Embryonic facial prominence (tissue), 1 donor: ENCODE measurements around the gene TMEFF2.
"Not testable (repeated sequence)": the region's sequence is repeated elsewhere in the genome, so short reads cannot be mapped to it uniquely, and the experiment has no call there.

Experiments
- DNase-seq: peaks from one replicate; pipeline ENCODE4 v3.0.0-alpha.2; 2016; ENCODE audit errors: extremely low spot score

TMEFF2 gene

DNA sequence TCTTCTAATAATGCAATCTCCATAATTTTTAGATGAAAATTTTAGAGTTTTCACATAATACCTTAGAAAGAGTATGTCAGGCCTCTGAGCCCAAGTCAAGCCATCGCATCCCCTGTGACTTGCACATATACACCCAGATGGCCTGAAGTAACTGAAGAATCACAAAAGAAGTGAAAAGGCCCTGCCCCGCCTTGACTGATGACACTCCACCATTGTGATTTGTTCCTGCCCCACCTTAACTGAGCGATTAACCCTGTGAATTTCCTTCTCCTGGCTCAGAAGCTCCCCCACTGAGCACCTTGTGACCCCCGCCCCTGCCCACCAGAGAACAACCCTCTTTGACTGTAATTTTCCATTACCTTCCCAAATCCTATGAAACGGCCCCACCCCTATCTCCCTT, 64.4 kb downstream of the TMEFF2 start:
- DNase-seq: not testable (repeated sequence)

DNA sequence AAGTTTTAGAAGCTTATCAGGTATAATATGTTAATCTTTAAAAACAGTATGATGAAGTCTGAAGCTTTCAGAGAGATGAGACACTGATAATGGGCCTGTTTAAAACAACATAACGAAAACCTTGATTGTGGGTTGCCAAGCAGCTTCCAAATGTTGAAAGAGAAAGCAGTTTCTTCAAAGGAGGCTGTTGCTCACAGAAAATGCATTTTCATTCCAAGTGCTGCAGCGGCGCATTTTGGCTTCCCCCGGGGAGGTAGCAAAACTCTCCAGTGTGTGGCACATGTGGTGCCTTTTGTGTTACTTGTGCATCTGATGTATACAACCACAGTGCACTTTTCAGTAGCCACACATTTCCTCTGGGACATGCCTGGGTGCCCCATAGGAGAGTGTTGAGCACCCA, 66.1 kb downstream of the TMEFF2 start:
- DNase-seq: no peak

DNA sequence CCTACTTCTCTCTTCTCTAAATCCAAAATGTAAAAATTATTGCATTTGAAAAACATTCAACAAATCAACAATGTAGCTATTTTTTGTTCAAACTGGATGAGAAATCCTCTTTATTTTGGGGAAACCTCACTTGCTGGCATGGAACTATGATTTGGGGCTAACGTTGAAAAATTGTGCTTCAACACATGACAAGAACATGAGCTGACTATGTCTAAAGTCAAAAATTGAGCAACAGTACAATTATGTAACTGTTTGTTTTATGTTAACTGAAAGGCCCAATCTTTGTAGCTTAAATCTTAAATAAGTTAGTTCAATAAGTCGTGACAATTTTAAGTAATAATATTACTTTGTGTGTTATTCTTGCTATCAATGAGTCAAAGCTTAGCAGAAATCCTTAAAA, 67.3 kb downstream of the TMEFF2 start:
- DNase-seq: no peak

DNA sequence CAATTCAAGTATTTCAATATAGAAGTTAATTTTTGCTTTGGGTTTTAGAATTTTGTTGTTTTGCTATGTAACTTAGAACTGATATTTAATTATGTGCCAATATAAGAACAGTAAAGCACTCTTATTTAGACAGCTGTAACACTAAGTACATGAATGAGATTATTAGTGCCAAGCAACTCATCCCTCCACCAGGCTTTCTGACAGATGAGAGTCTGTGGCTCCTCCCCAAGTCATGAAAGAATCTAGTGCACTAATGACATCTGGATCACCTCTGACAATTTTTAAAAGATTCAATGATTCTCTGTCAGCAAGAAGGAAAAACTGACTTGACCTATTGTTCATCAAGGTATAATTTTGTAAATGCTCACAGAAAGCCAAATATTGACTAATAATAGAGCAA, 67.8 kb downstream of the TMEFF2 start:
- DNase-seq: no peak

DNA sequence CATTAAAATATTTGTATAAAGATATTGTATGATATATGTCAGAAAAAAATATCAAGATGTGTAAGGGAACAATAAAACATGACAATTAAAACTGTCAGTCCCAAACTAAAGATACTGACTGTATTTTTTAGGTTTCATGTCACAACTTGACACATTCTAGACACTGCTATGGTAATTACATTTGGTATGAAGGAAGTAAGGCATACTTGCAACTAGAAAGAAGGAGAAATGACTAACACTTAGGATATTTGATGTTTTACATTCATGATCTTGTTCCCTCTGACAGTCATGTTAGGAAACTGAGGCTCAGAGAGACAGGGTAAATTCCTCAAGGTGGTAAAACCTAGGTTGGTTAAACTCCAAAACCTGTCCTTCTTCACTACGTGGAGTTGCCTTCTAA, 68.3 kb downstream of the TMEFF2 start:
- DNase-seq: no peak

DNA sequence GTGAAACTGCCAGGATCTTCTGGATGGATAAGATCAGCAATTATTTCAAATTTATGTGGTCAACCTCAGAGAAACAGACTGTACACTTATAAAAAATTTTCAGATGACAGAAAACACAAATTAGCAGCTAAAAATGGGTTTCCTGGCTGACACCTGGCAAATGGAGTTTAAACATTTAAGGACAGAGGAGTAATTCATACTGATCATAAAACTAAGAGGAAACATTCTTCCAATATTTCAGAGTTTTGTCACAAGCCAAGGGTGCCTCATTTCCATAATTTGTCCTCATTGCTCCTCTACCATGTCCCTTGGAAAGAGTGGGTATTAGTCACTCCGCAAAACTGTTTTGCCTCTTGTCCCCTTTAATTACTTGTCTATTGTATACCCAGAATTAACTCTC, 70.2 kb downstream of the TMEFF2 start:
- no peak for DNase-seq

DNA sequence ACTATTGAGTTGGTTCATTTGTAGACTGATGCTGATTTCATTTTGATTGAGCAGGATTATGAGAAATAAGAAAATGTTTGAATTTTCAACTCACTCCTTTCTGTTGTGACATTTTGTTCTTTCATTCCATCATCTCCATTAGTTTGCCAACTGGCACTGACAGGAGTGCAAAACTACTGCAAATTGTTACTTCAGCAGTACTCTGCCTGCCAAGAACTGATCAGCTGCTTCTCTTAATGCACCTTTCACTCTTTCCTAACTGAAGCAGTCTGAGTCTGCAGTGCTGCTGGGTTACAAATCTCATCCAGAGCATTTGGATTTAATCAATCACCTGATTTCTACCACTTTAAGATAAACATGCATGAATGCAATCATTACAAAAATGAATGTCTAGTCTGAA, 70.9 kb downstream of the TMEFF2 start:
- DNase-seq: no peak

DNA sequence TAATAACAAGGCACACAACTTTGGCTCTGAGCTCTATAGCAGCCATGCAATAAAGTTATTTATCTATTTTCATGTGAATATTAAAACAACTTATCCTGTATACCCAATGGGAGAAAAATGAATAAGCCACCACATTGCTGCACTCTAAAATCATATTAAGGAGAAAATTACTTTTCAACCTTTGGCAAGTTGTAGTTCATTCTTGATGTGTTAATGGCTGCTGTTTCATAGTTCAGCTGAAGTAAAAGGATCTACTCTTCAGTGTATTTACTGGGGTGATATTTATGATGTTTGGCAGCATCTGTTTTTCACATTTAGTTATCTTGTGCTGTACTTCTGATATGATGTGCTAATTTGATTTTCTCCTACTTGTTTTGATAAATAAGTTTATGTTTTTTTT, 71.8 kb downstream of the TMEFF2 start:
- no peak for DNase-seq

DNA sequence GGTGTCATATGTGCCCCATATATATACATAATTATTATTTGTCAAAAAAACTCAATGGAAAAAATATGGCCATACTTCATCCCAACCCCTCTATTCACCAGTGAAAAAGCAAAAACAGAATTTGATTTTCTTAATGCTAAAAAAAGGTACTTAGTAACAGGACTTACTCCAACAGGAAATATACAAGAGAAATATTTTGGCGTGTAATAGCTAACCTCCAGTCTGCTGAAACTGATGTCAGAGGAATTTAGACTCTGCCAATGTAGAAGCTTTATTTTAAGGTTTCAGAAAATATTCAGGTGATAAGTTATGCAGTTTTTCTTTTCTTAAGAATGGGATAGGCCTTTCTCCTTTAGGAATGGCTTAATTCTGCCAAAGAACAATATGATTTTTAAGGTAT, 72.6 kb downstream of the TMEFF2 start:
- no peak for DNase-seq

DNA sequence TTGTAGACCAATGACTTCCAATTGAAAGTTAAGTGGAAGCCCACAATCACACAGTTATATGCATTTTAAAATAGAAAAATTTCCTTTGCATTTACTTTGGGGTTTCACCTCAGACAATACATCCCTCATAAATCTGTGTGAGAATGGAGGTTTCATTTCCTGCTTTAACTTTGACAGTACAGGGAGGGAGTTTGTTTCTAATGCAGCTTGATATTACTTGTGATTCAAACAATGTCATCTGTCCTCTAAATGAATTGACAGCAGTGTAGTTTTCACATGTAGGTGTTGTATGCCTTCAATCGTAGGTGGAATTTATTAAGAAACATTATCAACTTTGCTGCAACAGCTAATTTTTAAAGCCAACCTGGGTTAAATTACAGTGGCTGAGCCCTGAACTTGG, 75.2 kb downstream of the TMEFF2 start:
- DNase-seq: no peak

DNA sequence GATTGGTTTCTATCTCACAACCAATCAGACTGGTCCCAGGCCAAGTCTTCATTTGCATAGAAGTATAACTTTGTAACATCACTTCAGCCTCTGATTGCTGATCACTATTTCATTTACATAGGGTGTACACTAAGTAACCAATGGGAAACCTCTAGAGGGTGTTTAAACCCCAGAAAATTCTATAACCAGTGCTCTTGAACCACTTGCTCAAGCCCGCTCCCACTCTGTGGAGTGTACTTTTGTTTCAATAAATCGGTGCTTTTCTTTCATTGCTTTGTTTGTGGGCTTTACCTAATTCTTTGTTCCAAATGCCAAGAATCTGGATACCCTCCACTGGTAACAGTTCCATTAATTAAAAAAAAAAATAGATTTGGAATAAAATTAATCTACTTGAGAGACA, 77.0 kb downstream of the TMEFF2 start:
- DNase-seq: no peak

DNA sequence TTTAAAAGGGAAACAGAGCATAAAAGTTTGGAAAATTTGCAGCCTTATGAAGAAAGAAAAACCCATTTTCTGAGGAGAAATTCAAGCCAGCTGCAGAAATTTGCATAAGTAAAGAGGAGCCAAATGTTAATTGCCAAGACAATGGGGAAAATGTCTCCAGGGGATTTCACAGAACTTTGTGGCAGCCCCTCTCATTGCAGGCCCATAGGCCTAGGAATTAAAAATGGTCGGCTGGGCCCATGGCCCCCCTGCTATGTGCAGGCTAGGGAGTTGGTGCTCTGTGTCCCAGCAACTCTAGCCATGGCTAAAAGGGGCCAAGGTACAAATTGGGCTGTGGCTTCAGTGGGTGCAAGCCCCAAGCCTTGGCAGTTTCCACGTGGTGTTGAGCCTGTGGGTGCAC, 83.2 kb downstream of the TMEFF2 start:
- DNase-seq: not testable (repeated sequence)

DNA sequence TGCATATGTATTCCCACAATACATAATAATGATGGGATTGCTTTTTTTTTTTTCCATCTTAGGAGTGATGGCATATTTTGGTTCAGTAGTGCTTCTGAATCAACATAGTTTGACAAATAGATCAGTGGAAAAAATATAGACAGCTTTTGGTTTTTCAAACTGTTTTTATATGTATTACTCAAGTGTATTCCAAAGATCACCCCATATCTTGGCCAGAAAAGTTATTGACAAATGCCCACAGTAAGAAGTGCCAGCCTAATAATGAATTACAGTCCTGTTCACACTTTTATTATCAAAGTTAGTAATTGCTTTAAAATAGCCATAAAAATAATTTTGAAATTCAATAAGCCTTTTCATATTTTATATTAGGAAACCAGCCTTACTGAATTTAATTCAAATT, 95.0 kb downstream of the TMEFF2 start:
- no peak for DNase-seq

DNA sequence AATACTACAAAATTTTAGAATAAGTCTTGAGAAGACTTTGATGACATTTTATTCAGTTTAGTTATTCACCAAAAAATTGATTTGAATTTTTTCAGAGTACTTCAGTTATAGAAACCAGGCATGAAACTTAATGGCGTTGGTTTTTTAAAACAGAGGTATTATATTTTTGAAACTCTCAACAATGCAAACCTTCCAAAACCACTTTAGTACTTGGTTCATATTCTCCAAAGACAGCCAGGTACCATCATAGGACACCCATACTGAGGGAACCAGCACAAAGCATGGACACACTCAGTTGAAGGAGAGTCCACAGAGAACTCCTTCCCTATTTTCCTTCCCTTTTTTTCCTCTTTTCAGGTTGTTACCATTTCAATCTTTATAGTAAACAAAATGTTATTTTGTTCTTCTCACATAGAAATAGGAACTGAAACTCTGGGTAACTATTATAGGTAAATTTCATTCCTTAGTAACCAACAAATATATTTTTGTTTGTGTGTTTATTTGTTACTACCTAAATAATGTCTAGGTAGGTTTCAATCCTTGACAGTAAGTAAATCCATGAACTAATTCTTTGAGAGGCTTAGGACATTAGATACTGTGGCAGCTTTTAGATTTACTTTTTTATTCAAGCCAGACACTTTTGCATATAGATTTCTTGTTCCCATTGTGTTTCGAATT, 95.8 kb downstream of the TMEFF2 start:
- DNase-seq: no peak

DNA sequence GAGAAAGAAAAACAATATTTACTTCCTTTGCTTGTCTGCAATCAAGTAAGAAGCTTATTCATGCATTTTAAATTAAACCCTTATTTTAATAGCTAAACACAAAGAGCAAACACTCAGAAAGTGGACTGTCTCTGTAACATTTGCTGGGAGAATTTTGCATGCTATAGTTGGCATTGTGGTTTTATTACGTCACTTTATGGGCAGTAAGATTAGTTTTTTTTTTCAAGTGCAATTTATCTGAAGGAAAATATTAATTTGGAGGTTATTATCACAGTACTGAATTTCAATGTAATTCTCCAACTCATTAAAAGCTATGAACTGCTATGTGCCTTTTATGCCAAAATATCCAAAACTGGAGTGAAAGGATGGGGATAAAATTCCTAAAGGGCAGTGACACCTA, 103.3 kb downstream of the TMEFF2 start:
- no peak for DNase-seq

DNA sequence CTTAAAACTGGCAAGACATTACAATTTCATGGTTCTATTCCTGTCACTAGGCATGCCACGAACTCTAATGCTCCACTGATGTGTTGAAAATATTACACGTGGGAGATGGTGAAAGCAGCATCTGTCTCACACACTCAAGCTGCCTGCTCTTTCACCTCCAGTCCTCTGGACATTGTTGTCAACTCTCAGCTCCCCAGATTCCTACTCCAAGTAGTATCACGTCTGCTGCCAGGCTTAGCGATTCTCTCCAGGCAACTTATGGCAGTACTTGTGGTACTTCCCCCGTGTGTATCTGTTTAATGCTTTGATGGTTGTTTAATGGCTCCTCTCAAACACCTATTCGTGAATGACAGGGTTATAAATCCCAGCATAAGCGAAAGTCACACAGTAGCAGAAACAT, 103.8 kb downstream of the TMEFF2 start:
- DNase-seq: no peak

DNA sequence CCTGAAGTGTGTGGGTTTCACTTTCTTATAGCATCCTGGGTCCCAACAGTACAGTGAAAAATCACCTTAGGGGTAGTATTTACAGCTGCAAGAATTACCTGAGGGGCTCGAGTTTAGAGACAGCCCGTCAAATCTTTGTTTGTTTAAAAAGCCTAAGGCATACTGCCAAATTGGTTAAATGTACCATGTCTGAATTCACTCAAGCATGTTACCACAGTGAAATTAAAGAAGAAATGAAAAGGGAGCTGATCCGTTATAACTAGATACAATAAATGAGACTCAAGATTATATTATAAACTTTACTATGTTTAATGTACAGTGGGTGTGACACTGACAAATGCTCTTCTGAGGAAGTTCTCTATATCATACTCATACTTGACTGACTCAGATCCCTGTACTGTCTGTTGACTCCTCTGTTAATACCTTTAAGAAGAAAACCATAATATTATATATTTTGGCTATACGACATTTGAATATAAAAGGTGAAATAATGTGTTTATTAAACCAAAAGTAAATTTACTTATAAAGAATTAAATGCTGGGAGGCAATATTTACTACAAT, 107.3 kb downstream of the TMEFF2 start:
- DNase-seq: peak; percentile 13

DNA sequence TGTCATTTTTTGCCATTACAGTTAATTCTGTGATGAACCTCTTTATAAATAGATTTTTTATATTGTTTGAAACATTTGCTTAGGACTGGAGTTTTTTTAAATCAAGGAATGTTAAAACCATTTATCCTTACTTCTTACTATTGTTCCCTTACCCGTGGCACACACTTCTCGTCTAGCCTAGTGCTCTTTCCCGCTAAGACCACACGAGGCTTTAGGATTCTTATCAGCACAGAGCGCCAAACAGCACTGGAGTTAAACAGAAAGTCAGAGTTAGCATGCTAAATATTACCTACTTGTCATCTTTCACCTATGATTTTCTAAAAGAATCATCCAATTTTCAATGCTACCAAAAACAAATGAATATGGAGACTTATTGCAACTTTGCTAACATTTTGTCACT, 112.6 kb downstream of the TMEFF2 start:
- DNase-seq: no peak

DNA sequence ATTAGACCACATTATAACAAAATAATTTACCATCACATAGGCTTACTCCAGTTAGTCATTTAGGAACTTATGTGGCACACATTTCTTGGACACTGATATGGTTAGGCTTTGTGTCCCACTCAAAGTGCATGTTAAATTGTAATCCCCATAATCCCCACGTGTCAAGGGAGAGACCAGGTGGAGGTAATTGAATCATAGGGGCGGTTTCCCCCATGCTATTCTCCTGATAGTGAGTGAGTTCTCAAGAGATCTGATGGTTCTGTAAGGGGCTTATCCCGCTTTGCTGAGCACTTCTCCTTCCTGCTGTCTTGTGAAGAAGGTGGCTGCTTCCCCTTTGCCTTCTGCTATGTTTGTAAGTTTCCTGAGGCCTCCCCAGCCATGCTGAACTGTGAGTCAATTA, 114.6 kb downstream of the TMEFF2 start:
- not testable (repeated sequence) for DNase-seq

DNA sequence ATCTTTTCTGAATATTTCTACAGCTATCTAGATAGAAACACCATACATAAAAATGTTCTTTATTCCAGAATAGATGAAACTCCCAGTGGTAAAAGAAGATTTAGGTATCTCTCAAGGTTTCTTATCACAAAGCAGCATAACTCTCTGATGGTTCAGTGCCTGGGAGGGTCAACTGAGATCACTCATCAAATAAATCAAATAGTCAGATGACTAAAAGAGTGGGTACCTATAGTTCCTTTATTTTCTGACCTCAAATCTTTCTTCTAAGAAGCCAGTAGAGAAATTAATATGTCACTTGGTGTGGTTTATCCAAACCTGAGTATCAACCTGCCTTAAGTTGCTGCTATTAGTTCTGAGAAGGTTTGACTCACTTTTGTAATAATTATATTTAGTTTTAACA, 120.9 kb downstream of the TMEFF2 start:
- no peak for DNase-seq

DNA sequence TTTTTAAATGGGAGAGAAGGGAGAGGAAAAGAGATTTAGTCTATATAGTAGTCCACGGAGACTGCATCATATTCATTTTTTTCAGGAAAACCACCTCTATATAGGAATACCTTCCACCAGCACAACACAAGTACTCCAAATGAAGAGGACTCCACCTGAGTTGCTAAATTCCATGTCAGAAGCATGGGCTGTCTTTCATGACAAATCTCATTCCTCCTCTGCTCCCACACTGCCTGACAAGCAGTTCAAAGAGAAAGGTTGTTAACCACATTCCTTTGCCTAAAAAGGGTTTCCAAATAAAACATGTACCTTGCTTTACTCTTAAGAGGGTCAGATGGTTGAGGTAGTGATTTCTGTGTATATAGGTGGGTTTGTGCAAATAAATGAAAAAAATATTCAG, 122.0 kb downstream of the TMEFF2 start:
- DNase-seq: no peak

DNA sequence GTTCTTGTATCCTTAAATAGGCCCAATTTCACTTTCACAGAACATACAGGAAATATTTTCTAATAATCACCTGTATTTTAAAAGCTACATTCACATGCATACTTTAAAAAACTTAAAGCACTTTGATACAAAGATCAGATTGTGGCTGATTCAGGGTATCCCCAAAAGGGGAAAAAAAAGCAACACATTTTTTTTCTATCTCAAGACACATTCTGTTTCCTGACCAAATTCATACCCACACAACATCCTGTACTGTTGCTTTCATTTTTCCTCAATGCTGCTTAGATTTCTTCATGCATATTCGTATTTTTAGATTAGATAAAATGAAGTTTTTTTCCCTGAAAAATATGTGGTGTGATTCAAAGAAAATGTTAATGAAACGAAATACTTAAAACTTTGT, 122.5 kb downstream of the TMEFF2 start:
- DNase-seq: no peak

DNA sequence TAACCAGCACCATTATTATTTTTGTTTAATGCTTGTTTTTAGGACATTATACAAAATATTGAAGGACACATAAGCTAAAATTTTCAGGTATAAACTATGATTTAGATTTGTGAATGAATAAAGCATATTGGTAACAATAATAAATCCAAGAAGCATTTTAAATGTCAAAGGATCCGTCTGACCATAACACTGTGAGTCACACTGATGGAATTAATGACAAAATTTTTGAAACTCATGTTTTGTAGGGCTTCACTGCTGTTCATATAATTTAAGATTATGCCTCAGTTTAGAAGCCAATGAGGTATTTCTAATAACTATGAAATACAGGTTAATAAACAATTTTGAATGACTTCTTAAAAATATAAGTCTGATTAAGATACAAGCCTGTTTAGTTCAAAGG, 124.6 kb downstream of the TMEFF2 start:
- DNase-seq: no peak

DNA sequence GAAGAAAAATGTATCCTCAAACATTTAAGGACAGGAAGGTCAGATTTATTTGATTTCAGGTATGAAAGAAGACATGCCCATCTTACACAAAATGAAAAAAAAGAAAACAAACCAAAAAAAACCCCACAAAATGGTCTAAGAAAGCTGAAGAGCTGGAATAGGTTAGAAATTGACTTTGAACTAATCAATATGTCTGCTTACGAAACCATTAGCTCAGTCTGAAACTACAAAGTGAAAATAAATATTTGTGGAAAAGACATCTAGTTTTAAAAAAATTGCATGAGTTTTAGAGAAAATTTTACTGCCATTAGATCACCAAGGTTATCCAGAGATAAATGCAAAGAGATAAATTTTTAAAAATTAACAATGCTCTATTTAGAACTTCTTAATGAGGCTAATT, 125.3 kb downstream of the TMEFF2 start:
- DNase-seq: no peak
